Breast epithelium (tissue), 3 donors: ENCODE data around the gene MMP15.

ENCODE experiments used
- CTCF ChIP-seq, 3 donors: fragments of 450-650 bp; IDR thresholded peaks; one replicate each; pipeline ENCODE4 v1.5.1; 2016 to 2017; ENCODE audit warnings: antibody characterized with exemption in 3 of 3, mild to moderate bottlenecking in 3 of 3, moderate library complexity in 3 of 3
- POLR2A ChIP-seq: fragments of 450-650 bp; IDR thresholded peaks from one replicate; pipeline ENCODE4 v1.6.1; 2016; ENCODE audit warnings: antibody characterized with exemption, mild to moderate bottlenecking, moderate library complexity
- POLR2AphosphoS5 ChIP-seq, 3 donors: sonication (generic); formaldehyde crosslinking; IDR thresholded peaks; one replicate each; pipeline ENCODE4 v1.6.1; 2017; ENCODE audit warnings: antibody characterized with exemption in 3 of 3

- no peak for TF ChIP-seq POLR2A
- no peak for TF ChIP-seq POLR2AphosphoS5 (IDR thresholded peaks at IDR 0.05)
- TF ChIP-seq CTCF (IDR thresholded peaks at IDR 0.05), result no peak
These were observed 40.1 kb upstream of the MMP15 start for GRCh38 chr16:57985204-57986181.
